Spleen (tissue), 7 donors: ENCODE data around the gene MED27.

Experiments
- CTCF ChIP-seq, 11 experiments: fragments of 200-600 bp in 7 of 11; fragments of 450-650 bp in 4 of 11; sonication (generic) in 4 of 11; IDR thresholded peaks in 8 of 11; conservative IDR thresholded peaks in 3 of 11; 1 replicate in 7 of 11; 2 replicates in 4 of 11; pipeline versions ENCODE4 v1.4.0 to v1.8.0; 2016 to 2021; ENCODE audit warnings: antibody characterized with exemption in 11 of 11, inconsistent platforms in 4 of 11, mild to moderate bottlenecking in 1 of 11
- POLR2AphosphoS5 ChIP-seq, 3 donors: sonication (generic); formaldehyde crosslinking; IDR thresholded peaks; one replicate each; pipeline ENCODE4 v1.5.1; 2017; ENCODE audit warnings: antibody characterized with exemption in 3 of 3
- donor health status: DM: no; HTN: no; CAD: no; lungs with moderate emphysema.
- donor health status: DM: no; HTN: no; CAD: no.
- donor health status: DM: no; HTN: no; CAD: no.

DNA sequence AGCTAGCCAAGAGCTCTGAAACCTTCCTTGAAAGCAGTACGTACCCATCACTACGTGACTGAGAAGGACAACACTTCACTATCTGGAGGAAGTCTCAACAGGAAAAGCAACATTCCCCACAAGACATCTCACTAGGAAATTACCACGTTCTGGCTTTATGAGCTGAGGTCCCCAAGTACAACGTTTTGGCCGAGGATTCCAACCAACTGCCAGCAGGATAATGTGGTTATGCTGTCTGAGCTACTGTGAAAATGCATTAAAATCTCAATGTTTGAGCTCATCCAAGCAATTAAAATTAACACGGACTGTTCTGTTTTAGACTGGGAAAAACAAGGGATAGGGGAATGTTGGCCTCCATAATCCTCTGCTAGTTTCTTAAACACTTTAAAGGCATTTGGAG, 16.4 kb downstream of the MED27 start:
- TF ChIP-seq CTCF (IDR thresholded peaks at IDR 0.05 in 8 of 11, conservative IDR thresholded peaks at IDR 0.05 in 3 of 11) (no peak), POLR2AphosphoS5 (IDR thresholded peaks at IDR 0.05) (no peak)
